Astrocyte of the spinal cord (primary cell): ENCODE results near the gene IL20RA.

Experiments
- DNase-seq: peaks from one replicate; pipeline ENCODE4 v3.0.0; 2011; ENCODE audit warnings: low read depth, low spot score
- H3K4me3 ChIP-seq: 2 replicates; pipeline ENCODE4 v1.5.1; 2011; ENCODE audit warnings: low read depth, mild to moderate bottlenecking, low read length, moderate library complexity
- CTCF ChIP-seq: IDR thresholded peaks from 2 replicates; pipeline ENCODE4 v1.5.1; 2012; ENCODE audit warnings: low read depth, mild to moderate bottlenecking, low read length, inconsistent platforms
- in situ Hi-C: cut with HindIII; loops from 2 replicates; pipeline ENCODE4 v1.10.0; 2017; ENCODE audit warnings: low sequenced_read_pairs

The IL20RA gene

DNA sequence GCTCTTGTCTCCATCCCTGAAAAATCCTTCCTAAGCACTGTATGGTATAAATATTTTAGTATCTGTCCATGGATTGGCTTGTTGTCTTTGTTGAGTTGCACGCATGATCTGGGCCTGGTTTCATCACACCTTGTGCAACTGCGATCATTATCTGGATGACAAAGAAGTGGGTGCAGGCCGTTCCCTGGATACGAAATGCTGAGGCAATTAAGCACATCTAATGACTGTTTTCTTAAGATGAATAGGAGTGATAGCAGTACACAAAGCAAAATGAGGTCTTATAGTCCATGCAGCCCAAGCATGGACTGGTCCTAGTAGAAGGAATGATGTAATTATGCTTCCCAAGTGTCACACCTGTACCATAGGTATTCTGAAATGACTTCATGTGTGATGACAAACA lies 74.8 kb downstream of the IL20RA start:
- no peak for DNase-seq
- in situ Hi-C loops, result no loop called here
- TF ChIP-seq CTCF, result no peak
- no peak overlapping the region for H3K4me3 ChIP-seq

- in situ Hi-C loops, result no loop called here
- no peak for TF ChIP-seq CTCF
- no peak for DNase-seq
- no peak overlapping the region for H3K4me3 ChIP-seq
Measured at GRCh38 chr6:136969433-136969832, 75.3 kb downstream of the IL20RA start.

DNA sequence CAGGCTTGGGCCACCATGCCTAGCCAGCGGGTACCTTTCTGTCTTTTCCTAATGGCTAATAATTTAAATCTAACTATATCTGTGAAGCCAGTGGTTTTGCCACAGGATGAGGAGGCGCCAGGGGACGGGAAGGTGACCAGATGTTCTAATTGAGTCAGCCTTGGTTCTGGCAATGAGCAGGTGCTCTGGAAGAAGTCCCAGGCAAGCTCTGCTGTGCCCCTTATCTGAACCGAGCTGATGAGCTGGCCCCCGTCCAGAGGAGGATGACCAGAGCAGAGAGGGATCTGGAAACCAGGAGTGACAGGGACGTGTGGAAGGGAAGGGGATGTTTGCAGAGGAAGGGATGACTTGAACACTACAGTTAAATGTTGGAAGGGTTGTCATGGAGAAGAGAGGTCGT lies 75.9 kb downstream of the IL20RA start:
- no peak overlapping the region for H3K4me3 ChIP-seq
- no peak for TF ChIP-seq CTCF
- in situ Hi-C loops, result no loop called here
- DNase-seq, result no peak

- in situ Hi-C loops, result no loop called here
- peak; percentile 68 for TF ChIP-seq CTCF
- no peak overlapping the region for H3K4me3 ChIP-seq
- peak; percentile 70 for DNase-seq
Measured at GRCh38 chr6:136967876-136968752, 76.7 kb downstream of the IL20RA start.

GRCh38 chr6:136964398-136964797 lies 80.4 kb downstream of the IL20RA start:
- TF ChIP-seq CTCF, result no peak
- in situ Hi-C loops, result no loop called here
- DNase-seq, result no peak

GRCh38 chr6:136963259-136963658 lies 81.5 kb downstream of the IL20RA start:
- in situ Hi-C loops, result no loop called here
- no peak for DNase-seq
- H3K4me3 ChIP-seq, result no peak overlapping the region
- no peak for TF ChIP-seq CTCF

More at GRCh38 chr6:136964398-136964797, 80.4 kb downstream of the IL20RA start:
- no peak overlapping the region for H3K4me3 ChIP-seq
